Measurements from ENCODE around the gene APOA1.
A peak's percentile ranks its signal among the peaks of the same experiment; 100 is the strongest.

Gene APOA1

GRCh38 chr11:116849486-116849885, 12.1 kb upstream of the APOA1 start:
- Histone ChIP-seq H3K9me3 (no peaks in the 10 kb centered on the region), H3K36me3 (peaks cover 44% of the 10 kb centered on the region), H3K4me3 (no peak overlapping the region)

GRCh38 chr11:116849060-116849459, 11.6 kb upstream of the APOA1 start:
- H3K4me1 ChIP-seq, result peaks cover 56% of the 10 kb centered on the region

More at GRCh38 chr11:116849486-116849885, 12.1 kb upstream of the APOA1 start:
- no peaks in the 10 kb centered on the region for H3K27me3 ChIP-seq
- H3K4me1 ChIP-seq, result peaks cover 60% of the 10 kb centered on the region
- peak overlapping the region; percentile 58 for H3K27ac ChIP-seq
- peak overlapping the region; percentile 26; the same call in 1 of the 2 replicates for H3K9ac ChIP-seq
- H4K20me1 ChIP-seq, result peaks cover 16% of the 10 kb centered on the region; the same call in 1 of the 2 replicates
- no peak for TF ChIP-seq Cebpa-rat (IDR thresholded peaks at IDR 0.05)
- H3K4me2 ChIP-seq, result peak overlapping the region; percentile 78

GRCh38 chr11:116847612-116848011, 10.2 kb upstream of the APOA1 start:
- H3K4me3 ChIP-seq, result no peak overlapping the region
- no peaks in the 10 kb centered on the region for H3K9me3 ChIP-seq
- no peaks in the 10 kb centered on the region for H3K27me3 ChIP-seq
- H3K9ac ChIP-seq, result no peak overlapping the region
- no peak for TF ChIP-seq Cebpa-rat (IDR thresholded peaks at IDR 0.05)
- no peak overlapping the region for H3K27ac ChIP-seq
- H3K36me3 ChIP-seq, result peaks cover 58% of the 10 kb centered on the region
- H4K20me1 ChIP-seq, result peaks cover 9% of the 10 kb centered on the region; the same call in 1 of the 2 replicates
- no peak overlapping the region for H3K4me2 ChIP-seq
- H3K4me1 ChIP-seq, result peaks cover 42% of the 10 kb centered on the region

More at GRCh38 chr11:116849060-116849459, 11.6 kb upstream of the APOA1 start:
- TF ChIP-seq Cebpa-rat (IDR thresholded peaks at IDR 0.05), result no peak
- Histone ChIP-seq H3K4me2 (peak overlapping the region; percentile 78), H3K4me3 (no peak overlapping the region), H3K27me3 (no peaks in the 10 kb centered on the region), H3K36me3 (peaks cover 46% of the 10 kb centered on the region), H3K27ac (peak overlapping the region; percentile 58), H4K20me1 (peaks cover 16% of the 10 kb centered on the region; the same call in 1 of the 2 replicates), H3K9me3 (no peaks in the 10 kb centered on the region), H3K9ac (no peak overlapping the region)

GRCh38 chr11:116844722-116845121, 7.3 kb upstream of the APOA1 start:
- no peaks in the 10 kb centered on the region for H3K27me3 ChIP-seq
- H3K27ac ChIP-seq, result no peak overlapping the region
- H3K9ac ChIP-seq, result no peak overlapping the region
- H4K20me1 ChIP-seq, result no peaks in the 10 kb centered on the region
- H3K9me3 ChIP-seq, result no peaks in the 10 kb centered on the region
- H3K4me3 ChIP-seq, result no peak overlapping the region
- TF ChIP-seq Cebpa-rat (IDR thresholded peaks at IDR 0.05), result no peak
- H3K4me2 ChIP-seq, result no peak overlapping the region
- peaks cover 59% of the 10 kb centered on the region for H3K36me3 ChIP-seq
- H3K4me1 ChIP-seq, result peaks cover 13% of the 10 kb centered on the region

- Histone ChIP-seq H3K27ac (no peak overlapping the region), H3K27me3 (no peaks in the 10 kb centered on the region), H4K20me1 (no peaks in the 10 kb centered on the region), H3K9me3 (no peaks in the 10 kb centered on the region), H3K9ac (no peak overlapping the region), H3K36me3 (peaks cover 55% of the 10 kb centered on the region), H3K4me3 (no peak overlapping the region), H3K4me1 (peaks cover 2% of the 10 kb centered on the region), H3K4me2 (no peak overlapping the region)
- TF ChIP-seq Cebpa-rat (IDR thresholded peaks at IDR 0.05), result no peak
Measured at GRCh38 chr11:116843661-116844060, 6.2 kb upstream of the APOA1 start.

- no peaks in the 10 kb centered on the region; the same call in 1 of the 2 replicates for H3K4me1 ChIP-seq
- peaks cover 48% of the 10 kb centered on the region for H3K36me3 ChIP-seq
- H3K4me3 ChIP-seq, result no peak overlapping the region
Measured at GRCh38 chr11:116842909-116843308, 5.5 kb upstream of the APOA1 start.

GRCh38 chr11:116842117-116842516, 4.7 kb upstream of the APOA1 start:
- Histone ChIP-seq H3K27ac (no peak overlapping the region), H3K4me2 (no peak overlapping the region), H3K27me3 (no peaks in the 10 kb centered on the region), H3K4me3 (no peak overlapping the region), H4K20me1 (no peaks in the 10 kb centered on the region), H3K36me3 (peaks cover 40% of the 10 kb centered on the region), H3K4me1 (no peaks in the 10 kb centered on the region; the same call in 1 of the 2 replicates), H3K9ac (no peak overlapping the region), H3K9me3 (no peaks in the 10 kb centered on the region)
- TF ChIP-seq Cebpa-rat (IDR thresholded peaks at IDR 0.05), result no peak

More at GRCh38 chr11:116842909-116843308, 5.5 kb upstream of the APOA1 start:
- Histone ChIP-seq H3K27me3 (no peaks in the 10 kb centered on the region), H3K9me3 (no peaks in the 10 kb centered on the region), H3K27ac (no peak overlapping the region), H4K20me1 (no peaks in the 10 kb centered on the region), H3K4me2 (no peak overlapping the region), H3K9ac (no peak overlapping the region)
- no peak for TF ChIP-seq Cebpa-rat (IDR thresholded peaks at IDR 0.05)

GRCh38 chr11:116840746-116841296, 3.4 kb upstream of the APOA1 start:
- Histone ChIP-seq H3K4me2 (no peak overlapping the region), H3K36me3 (peaks cover 27% of the 10 kb centered on the region), H3K27me3 (no peaks in the 10 kb centered on the region), H3K9ac (no peak overlapping the region), H3K4me1 (no peaks in the 10 kb centered on the region; the same call in 1 of the 2 replicates), H3K27ac (no peak overlapping the region), H3K9me3 (no peaks in the 10 kb centered on the region), H3K4me3 (no peak overlapping the region), H4K20me1 (no peaks in the 10 kb centered on the region)
- TF ChIP-seq Cebpa-rat (IDR thresholded peaks at IDR 0.05), result no peak

GRCh38 chr11:116840224-116840745, 2.9 kb upstream of the APOA1 start:
- no peak overlapping the region for H3K9ac ChIP-seq
- TF ChIP-seq Cebpa-rat (IDR thresholded peaks at IDR 0.05), result no peak
- H3K27ac ChIP-seq, result no peak overlapping the region

GRCh38 chr11:116838321-116839084, 1.1 kb upstream of the APOA1 start:
- TF ChIP-seq Cebpa-rat (IDR thresholded peaks at IDR 0.05), result no peak
- Histone ChIP-seq H3K4me1 (peaks cover 22% of the 10 kb centered on the region), H3K4me2 (no peak overlapping the region), H3K36me3 (peaks cover 7% of the 10 kb centered on the region), H3K9me3 (no peaks in the 10 kb centered on the region), H3K27ac (no peak overlapping the region), H4K20me1 (no peaks in the 10 kb centered on the region), H3K4me3 (no peak overlapping the region), H3K27me3 (no peaks in the 10 kb centered on the region), H3K9ac (no peak overlapping the region)

More at GRCh38 chr11:116840224-116840745, 2.9 kb upstream of the APOA1 start:
- H3K9me3 ChIP-seq, result no peaks in the 10 kb centered on the region
- H3K36me3 ChIP-seq, result peaks cover 22% of the 10 kb centered on the region
- H3K27me3 ChIP-seq, result no peaks in the 10 kb centered on the region
- peaks cover 4% of the 10 kb centered on the region for H3K4me1 ChIP-seq
- no peak overlapping the region for H3K4me3 ChIP-seq
- no peaks in the 10 kb centered on the region for H4K20me1 ChIP-seq
- no peak overlapping the region for H3K4me2 ChIP-seq

Measured in BLaER1 (cell line).